Activated CD4-positive, alpha-beta T cell treated with anti-CD3 and anti-CD28 coated beads, Interleukin-2, amount 10 ng/mL, durations not matched to agents 7 days and 5 days (primary cell): ENCODE results near the gene FSIP1. TPM values are rescaled to one million over a fixed set of nuclear protein-coding genes. Genes with fewer than 3 reads are reported as not detected.
A peak's percentile ranks its signal among the peaks of the same experiment; 100 is the strongest.

Experiments used
- CTCF ChIA-PET: fragments of 350-600 bp; sonication (Branson Sonifier 250); formaldehyde crosslinking; loops from one replicate; lab custom pipeline; 2021; ENCODE audit warnings: antibody characterized with exemption; lab: Charles Lee
- POLR2A ChIA-PET: fragments of 350-600 bp; sonication (Branson Sonifier 250); formaldehyde crosslinking; loops from one replicate; lab custom pipeline; 2021; ENCODE audit warnings: antibody characterized with exemption; lab: Charles Lee
- DNase-seq: peaks from one replicate; pipeline ENCODE4 v3.0.0-alpha.2; 2020
- H3K27ac Mint-ChIP-seq: one replicate; pipeline ENCODE4 v1.8.0; 2021; ENCODE audit warnings: mild to moderate bottlenecking, moderate library complexity, mixed read lengths
- H3K27me3 Mint-ChIP-seq: one replicate; pipeline ENCODE4 v1.8.0; 2021; ENCODE audit warnings: mixed read lengths
- H3K36me3 Mint-ChIP-seq: one replicate; pipeline ENCODE4 v1.8.0; 2021; ENCODE audit warnings: low read depth, mixed read lengths
- H3K4me1 Mint-ChIP-seq: one replicate; pipeline ENCODE4 v1.8.0; 2021; ENCODE audit warnings: mixed read lengths
- H3K4me3 Mint-ChIP-seq: one replicate; pipeline ENCODE4 v1.8.0; 2021; ENCODE audit warnings: mild to moderate bottlenecking, moderate library complexity, mixed read lengths
- H3K9me3 Mint-ChIP-seq: one replicate; pipeline ENCODE4 v1.8.0; 2021; ENCODE audit warnings: mixed read lengths
- total RNA-seq, 2 experiments: library from RNA; stranded (reverse); gene quantifications; one replicate each; pipeline ENCODE4 v1.2.3, GENCODE V29; 2021

The FSIP1 gene
- total RNA-seq, 2 experiments from 2014 or later = 0.30 to 0.48 TPM

DNA sequence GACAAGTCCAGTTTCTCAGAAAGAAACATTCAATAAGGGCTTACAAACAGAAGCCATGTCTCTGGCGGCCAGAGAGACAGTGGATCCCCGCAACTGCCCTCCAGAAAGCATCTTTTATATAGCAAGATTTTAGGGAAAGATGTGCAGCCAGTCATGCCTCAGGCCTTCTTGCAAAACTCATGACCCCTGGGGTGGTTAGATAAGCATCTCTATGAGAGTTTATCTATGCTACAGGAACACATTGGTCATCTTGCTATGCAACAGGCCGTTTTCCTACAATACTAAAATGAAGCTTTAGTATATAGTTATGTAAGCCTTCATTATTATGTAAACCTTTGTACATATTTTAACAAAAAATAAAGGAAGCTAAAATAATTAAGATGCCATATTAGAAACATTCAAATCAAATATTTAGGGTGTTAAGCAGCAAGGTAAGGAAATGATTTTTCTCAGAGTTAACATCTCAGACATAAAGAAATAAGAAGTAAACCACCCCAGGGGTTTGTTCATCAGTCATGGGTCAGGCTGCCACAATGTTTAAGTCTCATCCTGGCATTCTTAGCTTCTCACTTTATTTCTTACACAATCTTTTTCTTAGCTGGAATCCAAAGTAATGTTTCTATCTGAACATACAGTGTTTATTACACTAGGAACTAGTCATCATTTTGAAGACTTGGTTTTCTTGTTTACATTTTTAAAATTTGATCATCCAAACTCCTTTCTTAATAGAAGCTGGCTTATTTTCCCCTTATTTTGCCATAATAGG, 6.3 kb upstream of the FSIP1 start:
- no peaks in the 10 kb centered on the region for H3K36me3 Mint-ChIP-seq
- no peak for DNase-seq
- H3K4me1 Mint-ChIP-seq = peaks cover 28% of the 10 kb centered on the region
- no peak overlapping the region for H3K27ac Mint-ChIP-seq
- H3K9me3 Mint-ChIP-seq = no peaks in the 10 kb centered on the region
- H3K4me3 Mint-ChIP-seq = no peak overlapping the region
- CTCF ChIA-PET = interaction anchor here (0.6 to 1.3 kb wide), 5 partner anchors 9 to 485 kb away, joined by 3 to 5 read pairs (median 3); no protein-coding TSS in a partner anchor
- POLR2A ChIA-PET = no interaction called here
- H3K27me3 Mint-ChIP-seq = peaks cover 14% of the 10 kb centered on the region

DNA sequence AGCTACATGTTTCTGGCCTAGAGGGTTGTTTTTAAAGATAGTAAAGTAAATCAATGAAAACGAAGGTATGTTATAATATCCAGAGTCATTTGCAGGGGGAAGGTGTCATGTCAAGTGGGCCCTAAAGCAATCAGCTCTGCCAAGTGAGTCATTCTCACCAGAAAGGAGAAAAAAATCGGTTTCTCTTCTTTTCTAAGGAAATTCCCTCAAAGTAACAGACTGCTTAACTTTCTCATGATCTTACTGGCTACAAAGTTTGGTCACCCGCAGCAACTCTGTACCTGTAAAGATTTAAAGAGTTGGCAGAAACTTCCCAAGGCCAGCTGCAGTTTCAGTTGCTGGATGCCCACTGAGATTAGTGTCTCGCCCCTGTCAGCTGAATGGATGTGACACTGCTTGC, 5.5 kb upstream of the FSIP1 start:
- peaks cover 37% of the 10 kb centered on the region for H3K4me1 Mint-ChIP-seq
- DNase-seq = no peak
- peaks cover 8% of the 10 kb centered on the region for H3K27me3 Mint-ChIP-seq
- ChIA-PET CTCF (interaction anchor here (0.6 to 1.3 kb wide), 5 partner anchors 12 to 248 kb away, joined by 3 to 4 read pairs (median 3); no protein-coding TSS in a partner anchor), POLR2A (no interaction called here)
- no peak overlapping the region for H3K27ac Mint-ChIP-seq
- no peaks in the 10 kb centered on the region for H3K9me3 Mint-ChIP-seq
- H3K4me3 Mint-ChIP-seq = no peak overlapping the region
- H3K36me3 Mint-ChIP-seq = no peaks in the 10 kb centered on the region

DNA sequence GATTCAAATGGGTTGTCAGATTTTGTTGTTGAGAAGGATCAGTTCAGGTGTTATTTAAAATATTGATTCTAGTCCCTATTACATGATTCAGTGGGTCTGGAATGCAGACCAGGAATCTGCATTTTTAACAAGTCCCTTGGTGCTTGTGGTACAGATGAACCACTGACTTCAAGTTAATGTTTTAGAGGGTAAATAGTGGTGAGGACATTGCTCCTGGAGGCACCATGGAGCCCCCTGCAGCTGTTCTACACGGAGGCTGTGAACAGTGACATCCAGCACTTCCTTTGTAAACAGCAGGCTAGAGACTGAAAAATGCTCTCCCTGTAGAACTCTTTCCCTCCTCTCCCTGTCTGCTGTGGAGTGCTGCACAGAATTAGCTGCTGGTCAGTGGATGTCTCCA, 4.8 kb upstream of the FSIP1 start:
- no peak overlapping the region for H3K27ac Mint-ChIP-seq
- H3K27me3 Mint-ChIP-seq = peaks cover 3% of the 10 kb centered on the region
- CTCF ChIA-PET = interaction anchor here (0.8 kb wide), 2 partner anchors 248 to 522 kb away, joined by 3 read pairs; no protein-coding TSS in a partner anchor
- DNase-seq = no peak
- H3K9me3 Mint-ChIP-seq = no peaks in the 10 kb centered on the region
- no peaks in the 10 kb centered on the region for H3K36me3 Mint-ChIP-seq
- POLR2A ChIA-PET = no interaction called here
- peaks cover 37% of the 10 kb centered on the region for H3K4me1 Mint-ChIP-seq
- H3K4me3 Mint-ChIP-seq = no peak overlapping the region

DNA sequence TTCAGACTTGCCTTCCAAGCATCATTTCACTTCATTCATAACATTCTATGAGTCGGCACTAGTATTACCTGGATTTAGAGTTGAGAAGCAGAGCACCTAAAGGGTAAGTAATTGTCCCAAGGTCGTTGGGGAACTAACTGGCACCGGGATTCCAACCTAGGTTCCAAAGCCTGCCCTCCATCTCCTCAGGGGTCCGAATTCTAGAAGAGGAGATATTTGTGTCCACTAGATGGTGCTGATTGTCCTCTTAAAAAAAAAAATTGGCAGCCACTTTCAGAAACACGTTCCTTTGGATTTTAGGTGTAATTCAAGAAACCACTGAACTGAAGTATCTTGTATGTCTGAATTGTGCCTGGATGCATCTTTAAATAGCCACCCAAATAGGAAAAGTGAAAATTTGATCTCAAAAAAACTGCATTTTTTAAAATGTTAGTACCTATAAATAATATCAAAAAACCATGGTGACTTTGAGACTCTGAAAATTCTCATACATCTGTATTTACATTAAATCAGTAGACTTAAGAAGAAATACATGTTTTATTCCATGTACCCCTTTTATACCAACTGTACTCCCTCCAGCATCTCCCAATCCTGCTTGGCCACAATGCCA, 3.9 kb upstream of the FSIP1 start:
- Mint-ChIP-seq H3K27me3 (no peaks in the 10 kb centered on the region), H3K4me1 (peaks cover 45% of the 10 kb centered on the region), H3K4me3 (no peak overlapping the region), H3K9me3 (peaks cover under 1% of the 10 kb centered on the region), H3K27ac (no peak overlapping the region), H3K36me3 (no peaks in the 10 kb centered on the region)
- ChIA-PET CTCF (interaction anchor here (2.3 kb wide), 1 partner anchor 12 kb away, joined by 6 read pairs; no protein-coding TSS in a partner anchor), POLR2A (interaction anchor here (0.6 kb wide), 1 partner anchor 252 kb away, joined by 3 read pairs; the partner anchor contains the start of gene SRP14)
- peak; percentile 20 for DNase-seq

DNA sequence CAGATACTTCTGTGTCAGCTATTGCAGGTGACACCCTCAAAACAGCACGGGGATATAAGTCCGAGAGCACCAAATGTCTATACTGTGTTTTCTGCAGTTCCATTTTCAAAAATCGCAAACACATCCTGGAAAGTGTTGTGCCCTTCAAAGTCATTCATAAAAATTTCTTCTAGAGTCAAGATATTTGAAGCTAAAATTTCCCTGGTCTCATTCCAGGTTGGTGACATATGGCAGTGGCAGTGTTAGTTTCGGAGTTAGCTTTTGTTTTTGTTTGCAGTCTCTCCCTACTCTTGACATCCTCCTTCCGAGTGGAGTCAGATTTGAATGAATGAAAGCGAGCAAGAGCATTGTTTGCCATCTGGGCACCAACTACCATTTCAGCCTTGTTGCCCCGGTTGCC, 3.2 kb upstream of the FSIP1 start:
- no peak for DNase-seq
- CTCF ChIA-PET = interaction anchor here (0.6 to 2.3 kb wide), 2 partner anchors 11 to 128 kb away, joined by 3 to 6 read pairs; no protein-coding TSS in a partner anchor
- Mint-ChIP-seq H3K4me3 (no peak overlapping the region), H3K27ac (no peak overlapping the region), H3K4me1 (peaks cover 51% of the 10 kb centered on the region), H3K9me3 (peaks cover 4% of the 10 kb centered on the region), H3K27me3 (no peaks in the 10 kb centered on the region), H3K36me3 (peaks cover 2% of the 10 kb centered on the region)
- POLR2A ChIA-PET = no interaction called here

DNA sequence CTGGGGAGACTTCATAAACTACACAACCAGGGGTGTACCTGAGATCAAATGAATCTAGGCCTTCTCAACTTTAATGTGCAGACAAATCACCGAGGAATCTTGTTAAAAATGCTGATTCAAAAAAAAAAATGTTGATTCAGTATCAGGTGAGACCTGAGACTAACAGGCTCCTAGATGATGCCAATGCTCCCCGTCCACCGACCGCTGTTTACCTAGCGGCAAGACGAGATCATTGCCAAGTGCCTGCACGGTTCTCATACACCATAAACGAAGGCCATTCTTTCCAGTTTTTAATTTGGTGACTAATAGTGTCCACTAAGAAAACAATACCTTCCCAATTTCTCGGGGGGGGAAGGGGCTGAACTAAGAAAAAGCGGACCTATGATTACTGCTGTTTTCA, 2.5 kb upstream of the FSIP1 start:
- POLR2A ChIA-PET = no interaction called here
- H3K27ac Mint-ChIP-seq = no peak overlapping the region
- H3K27me3 Mint-ChIP-seq = no peaks in the 10 kb centered on the region

DNA sequence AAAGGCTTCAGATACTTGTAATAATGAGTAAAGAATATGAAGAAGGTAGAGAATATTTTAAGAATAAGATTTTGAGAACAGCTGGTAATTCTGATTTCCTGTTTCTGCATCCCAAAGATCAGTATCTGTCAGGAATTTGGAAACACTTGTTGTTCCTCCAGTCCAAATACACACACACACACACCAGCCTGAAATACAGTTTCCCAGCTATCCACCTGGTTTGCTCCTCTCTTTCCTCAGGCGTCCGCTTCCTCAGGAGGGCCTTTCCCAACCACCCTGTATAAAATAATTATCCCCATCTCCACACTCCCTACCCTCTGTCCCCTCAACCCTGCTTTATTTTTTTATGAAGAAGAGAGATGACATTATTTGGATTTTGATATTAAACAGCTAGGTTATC, 2.0 kb upstream of the FSIP1 start:
- Mint-ChIP-seq H3K27me3 (no peaks in the 10 kb centered on the region), H3K27ac (no peak overlapping the region), H3K36me3 (peaks cover 4% of the 10 kb centered on the region), H3K9me3 (peaks cover 4% of the 10 kb centered on the region), H3K4me3 (no peak overlapping the region), H3K4me1 (peaks cover 52% of the 10 kb centered on the region)
- POLR2A ChIA-PET = no interaction called here
- no peak for DNase-seq
- CTCF ChIA-PET = interaction anchor here (2.3 kb wide), 1 partner anchor 10 kb away, joined by 6 read pairs; no protein-coding TSS in a partner anchor

More for the DNA sequence above, 2.5 kb upstream of the FSIP1 start:
- Mint-ChIP-seq H3K4me1 (peaks cover 52% of the 10 kb centered on the region), H3K9me3 (peaks cover 4% of the 10 kb centered on the region), H3K36me3 (peaks cover 4% of the 10 kb centered on the region), H3K4me3 (no peak overlapping the region)
- CTCF ChIA-PET = interaction anchor here (0.6 to 2.3 kb wide), 2 partner anchors 10 to 127 kb away, joined by 3 to 6 read pairs; no protein-coding TSS in a partner anchor
- no peak for DNase-seq

DNA sequence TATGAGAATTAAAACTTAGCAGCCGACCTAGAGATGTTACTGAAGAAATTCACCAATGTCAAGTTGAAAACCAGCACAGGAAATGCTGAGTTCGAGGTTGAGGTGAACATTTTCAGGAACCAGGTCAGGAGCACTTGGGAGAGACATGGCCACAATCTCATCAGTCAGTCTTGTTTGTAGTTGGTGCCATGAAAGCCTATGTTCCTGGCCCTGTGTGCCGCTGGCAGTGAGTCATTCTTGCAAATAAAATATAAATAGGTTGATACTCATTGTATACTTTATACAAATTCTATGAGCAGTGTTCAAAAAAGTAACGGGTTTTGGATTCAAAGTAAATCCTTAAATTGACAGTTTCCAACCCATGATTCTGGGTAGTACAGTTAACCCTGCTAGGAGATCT, 1.5 kb upstream of the FSIP1 start:
- H3K4me1 Mint-ChIP-seq = peaks cover 52% of the 10 kb centered on the region
- no peak for DNase-seq
- no peaks in the 10 kb centered on the region for H3K27me3 Mint-ChIP-seq
- peak overlapping the region; percentile 94 for H3K4me3 Mint-ChIP-seq
- H3K9me3 Mint-ChIP-seq = peaks cover 4% of the 10 kb centered on the region
- peaks cover 4% of the 10 kb centered on the region for H3K36me3 Mint-ChIP-seq
- ChIA-PET CTCF (interaction anchor here (2.0 to 2.3 kb wide), 2 partner anchors 9 to 490 kb away, joined by 6 read pairs; no protein-coding TSS in a partner anchor), POLR2A (no interaction called here)
- peak overlapping the region; percentile 85 for H3K27ac Mint-ChIP-seq

DNA sequence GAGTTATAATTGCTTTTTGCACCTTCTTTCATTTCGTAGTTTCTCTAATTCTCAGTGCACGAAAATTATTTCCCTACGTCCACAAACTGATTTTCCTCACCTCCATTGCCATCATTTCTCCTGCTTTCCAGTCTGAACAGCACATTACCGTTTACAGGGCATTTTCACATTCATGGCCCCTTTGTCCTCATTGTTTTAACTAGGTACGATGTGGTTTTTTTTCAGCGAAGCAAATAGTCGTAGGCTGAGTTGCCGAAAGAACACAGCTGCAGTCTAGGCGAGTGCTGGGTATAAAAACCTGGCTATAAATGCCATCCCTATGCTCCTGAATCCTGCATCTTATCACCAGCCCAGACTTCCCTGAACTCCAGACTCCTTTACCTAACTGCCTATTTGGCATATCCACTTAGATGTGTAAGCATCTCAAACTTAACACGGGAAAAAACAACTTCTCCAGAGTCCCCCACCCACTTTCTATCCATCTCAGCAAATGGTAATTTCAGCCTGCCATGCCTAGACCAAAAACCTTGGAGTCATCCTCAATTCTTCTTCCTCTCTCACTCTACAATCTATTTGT, 691 bp upstream of the FSIP1 start:
- Mint-ChIP-seq H3K27ac (peak overlapping the region; percentile 85), H3K9me3 (peaks cover 4% of the 10 kb centered on the region), H3K4me1 (peaks cover 52% of the 10 kb centered on the region), H3K36me3 (peaks cover 4% of the 10 kb centered on the region), H3K4me3 (peak overlapping the region; percentile 94), H3K27me3 (peaks cover 4% of the 10 kb centered on the region)
- DNase-seq = no peak
- POLR2A ChIA-PET = no interaction called here
- CTCF ChIA-PET = interaction anchor here (1.1 to 2.0 kb wide), 6 partner anchors 22 to 491 kb away, joined by 3 to 6 read pairs (median 4); no protein-coding TSS in a partner anchor

DNA sequence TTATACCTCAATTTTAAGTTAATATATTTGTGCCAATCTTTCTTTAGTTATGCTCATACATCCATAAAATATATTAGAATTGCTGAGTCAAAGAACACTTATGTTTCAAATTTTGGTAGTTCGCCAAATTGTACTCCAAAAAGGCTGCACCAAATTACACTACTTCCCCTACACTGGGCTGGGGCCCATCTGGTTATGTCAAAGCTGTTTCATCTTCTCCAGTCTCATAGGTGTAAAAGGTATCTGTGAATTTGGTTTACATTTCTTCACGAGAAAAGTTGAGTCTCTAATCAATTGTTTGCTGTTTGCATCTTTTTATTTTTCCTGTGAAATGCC, 706 bp downstream of the FSIP1 start:
- peak overlapping the region; percentile 85 for H3K27ac Mint-ChIP-seq
- H3K36me3 Mint-ChIP-seq = peaks cover 6% of the 10 kb centered on the region
- no peak for DNase-seq
- peaks cover 51% of the 10 kb centered on the region for H3K4me1 Mint-ChIP-seq
- H3K9me3 Mint-ChIP-seq = peaks cover 4% of the 10 kb centered on the region
- peak overlapping the region; percentile 94 for H3K4me3 Mint-ChIP-seq
- ChIA-PET POLR2A (no interaction called here), CTCF (interaction anchor here (1.0 to 2.0 kb wide), 4 partner anchors 21 to 493 kb away, joined by 3 to 6 read pairs (median 4); no protein-coding TSS in a partner anchor)
- H3K27me3 Mint-ChIP-seq = peaks cover 12% of the 10 kb centered on the region

DNA sequence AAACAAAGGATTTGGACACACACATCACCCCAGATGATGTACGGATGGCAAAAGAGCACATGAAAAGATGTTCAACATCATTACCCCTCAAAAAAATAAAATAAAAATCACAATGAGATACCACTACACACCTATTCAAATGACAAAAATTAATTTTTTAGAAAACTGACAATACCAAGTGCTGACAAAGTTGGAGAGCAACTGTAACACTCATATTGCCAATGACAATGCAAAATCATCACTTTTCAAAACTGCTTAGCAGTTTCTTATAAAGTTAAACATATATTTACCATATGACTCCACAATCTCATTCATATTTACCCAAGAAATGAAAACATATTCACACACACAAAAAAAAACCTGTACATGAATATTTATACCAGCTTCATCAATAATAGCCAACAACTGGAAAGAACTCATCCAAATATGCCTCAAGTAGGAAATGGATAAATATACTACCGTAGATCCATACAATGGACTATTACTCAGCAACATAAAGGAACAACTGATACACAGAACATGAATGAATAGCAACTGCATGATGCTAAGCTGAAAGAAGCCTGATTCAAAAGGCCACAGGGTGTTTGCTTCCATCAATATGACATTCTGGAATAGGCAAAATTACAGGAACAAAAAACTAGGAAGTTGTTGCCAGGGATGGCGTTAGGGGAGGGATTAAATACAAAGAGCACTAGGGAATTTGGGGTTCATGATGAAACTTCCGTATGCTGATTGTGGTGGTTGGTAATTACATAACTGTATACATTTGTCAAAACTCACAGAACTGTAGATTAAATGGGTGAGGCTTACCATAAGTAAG, 1.3 kb downstream of the FSIP1 start:
- H3K27ac Mint-ChIP-seq = peak overlapping the region; percentile 54
- POLR2A ChIA-PET = no interaction called here
- peaks cover 49% of the 10 kb centered on the region for H3K4me1 Mint-ChIP-seq
- no peak for DNase-seq
- H3K4me3 Mint-ChIP-seq = peak overlapping the region; percentile 94
- peaks cover 12% of the 10 kb centered on the region for H3K27me3 Mint-ChIP-seq
- CTCF ChIA-PET = no interaction called here
- H3K36me3 Mint-ChIP-seq = peaks cover 6% of the 10 kb centered on the region
- H3K9me3 Mint-ChIP-seq = peaks cover 4% of the 10 kb centered on the region

DNA sequence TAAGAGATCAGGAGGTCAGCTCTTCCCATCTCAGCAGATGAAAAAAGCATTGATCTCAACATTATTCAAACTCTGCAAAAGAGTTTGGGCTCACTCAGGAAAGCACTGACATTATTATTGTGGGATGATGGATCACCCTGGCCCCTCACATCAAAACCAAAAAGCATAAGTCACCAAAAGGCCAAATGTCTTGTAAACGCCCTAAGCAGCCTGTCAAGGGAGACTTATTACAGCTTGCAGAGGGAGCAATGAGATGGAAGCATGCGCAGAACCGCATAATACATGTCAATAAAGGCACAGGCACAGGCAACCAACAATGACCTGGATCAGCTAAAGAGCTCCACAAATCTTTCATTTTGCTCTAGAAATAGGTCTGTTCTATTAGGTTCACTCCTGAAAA, 4.6 kb downstream of the FSIP1 start:
- ChIA-PET POLR2A (no interaction called here), CTCF (interaction anchor here (2.0 kb wide), 1 partner anchor 9 kb away, joined by 4 read pairs; no protein-coding TSS in a partner anchor)
- Mint-ChIP-seq H3K36me3 (peaks cover 11% of the 10 kb centered on the region), H3K27me3 (peaks cover 12% of the 10 kb centered on the region), H3K9me3 (peaks cover 4% of the 10 kb centered on the region), H3K4me1 (peaks cover 44% of the 10 kb centered on the region), H3K4me3 (no peak overlapping the region), H3K27ac (no peak overlapping the region)
- no peak for DNase-seq
